ENCODE measurements around the gene BEST2. TPM values are rescaled to one million over a fixed set of nuclear protein-coding genes. Genes with fewer than 3 reads are reported as not detected.
A peak's percentile ranks its signal among the peaks of the same experiment; 100 is the strongest.

BEST2 gene
- total RNA-seq, 1 experiment from 2014 or later = 0.27 TPM

DNA sequence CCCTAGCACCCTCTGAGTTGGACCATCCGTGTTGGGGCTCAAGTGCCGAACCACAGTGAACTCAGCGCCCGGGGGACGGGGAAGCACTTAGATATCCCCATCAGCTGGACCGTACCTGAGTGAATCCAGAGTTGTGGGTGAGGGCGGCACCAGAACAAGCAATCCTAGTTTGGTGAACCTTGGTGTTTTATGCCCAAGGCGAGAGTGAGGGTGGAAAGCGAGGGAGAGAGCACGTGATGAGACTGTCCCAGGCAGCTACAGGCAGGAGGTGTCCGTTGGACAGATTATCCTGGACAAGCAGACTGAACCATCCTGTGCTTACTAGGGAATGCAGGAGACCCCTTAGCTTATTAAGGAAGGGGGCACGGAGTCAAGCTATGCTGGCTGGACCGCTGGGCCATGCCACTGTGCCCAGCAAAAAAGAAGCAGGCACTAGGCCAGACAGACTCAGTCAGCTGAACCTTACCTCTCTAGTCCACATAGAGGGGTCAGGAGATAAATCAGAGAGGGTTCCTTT is 13.7 kb upstream of the BEST2 start:
- Histone ChIP-seq H3K27me3 (replicated peaks; ENCODE audit: control insufficient read depth, insufficient read depth, low read length) (no peaks in the 10 kb centered on the region), H3K4me1 (peaks cover 15% of the 10 kb centered on the region), H3K36me3 (ENCODE audit: control insufficient read depth, insufficient read depth, low read length) (no peaks in the 10 kb centered on the region; the same call in 1 of the 2 replicates), H3K4me3 (ENCODE audit: low read depth, low read length) (peak overlapping the region; percentile 86), H3K9me3 (no peaks in the 10 kb centered on the region)
- Mint-ChIP-seq H3K27me3 (ENCODE audit: insufficient read depth, unreplicated experiment) (no peaks in the 10 kb centered on the region), H3K4me1 (ENCODE audit: low read depth, unreplicated experiment) (peaks cover 12% of the 10 kb centered on the region), H3K9me3 (ENCODE audit: unreplicated experiment) (no peaks in the 10 kb centered on the region), H3K27ac (ENCODE audit: unreplicated experiment) (peak overlapping the region; percentile 99), H3K36me3 (ENCODE audit: insufficient read depth, unreplicated experiment) (peaks cover 39% of the 10 kb centered on the region), H3K4me3 (ENCODE audit: unreplicated experiment) (peak overlapping the region; percentile 96)
- POLR2A ChIA-PET = interaction anchor here (1.2 kb wide), 1 partner anchor 51 kb away, joined by 3 read pairs; no protein-coding TSS in a partner anchor
- TF ChIP-seq, protein P1, sequence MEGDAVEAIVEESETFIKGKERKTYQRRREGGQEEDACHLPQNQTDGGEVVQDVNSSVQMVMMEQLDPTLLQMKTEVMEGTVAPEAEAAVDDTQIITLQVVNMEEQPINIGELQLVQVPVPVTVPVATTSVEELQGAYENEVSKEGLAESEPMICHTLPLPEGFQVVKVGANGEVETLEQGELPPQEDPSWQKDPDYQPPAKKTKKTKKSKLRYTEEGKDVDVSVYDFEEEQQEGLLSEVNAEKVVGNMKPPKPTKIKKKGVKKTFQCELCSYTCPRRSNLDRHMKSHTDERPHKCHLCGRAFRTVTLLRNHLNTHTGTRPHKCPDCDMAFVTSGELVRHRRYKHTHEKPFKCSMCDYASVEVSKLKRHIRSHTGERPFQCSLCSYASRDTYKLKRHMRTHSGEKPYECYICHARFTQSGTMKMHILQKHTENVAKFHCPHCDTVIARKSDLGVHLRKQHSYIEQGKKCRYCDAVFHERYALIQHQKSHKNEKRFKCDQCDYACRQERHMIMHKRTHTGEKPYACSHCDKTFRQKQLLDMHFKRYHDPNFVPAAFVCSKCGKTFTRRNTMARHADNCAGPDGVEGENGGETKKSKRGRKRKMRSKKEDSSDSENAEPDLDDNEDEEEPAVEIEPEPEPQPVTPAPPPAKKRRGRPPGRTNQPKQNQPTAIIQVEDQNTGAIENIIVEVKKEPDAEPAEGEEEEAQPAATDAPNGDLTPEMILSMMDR (IDR thresholded peaks at IDR 0.05; ENCODE audit: insufficient read depth in 1 of 2, low read depth in 1 of 2, low read length in 1 of 2, severe bottlenecking in 1 of 2, unreplicated experiment in 1 of 2) = no peak
- CTCF ChIA-PET = interaction anchor here (1.8 kb wide), 1 partner anchor 21 kb away, joined by 4 read pairs; no protein-coding TSS in a partner anchor
- intact Hi-C loops (cut with micrococcal nuclease; ENCODE audit: unreplicated experiment) = no loop called here
- BruUV-seq (replicated peaks) = no TSS peak
- DNase-seq = no peak

DNA sequence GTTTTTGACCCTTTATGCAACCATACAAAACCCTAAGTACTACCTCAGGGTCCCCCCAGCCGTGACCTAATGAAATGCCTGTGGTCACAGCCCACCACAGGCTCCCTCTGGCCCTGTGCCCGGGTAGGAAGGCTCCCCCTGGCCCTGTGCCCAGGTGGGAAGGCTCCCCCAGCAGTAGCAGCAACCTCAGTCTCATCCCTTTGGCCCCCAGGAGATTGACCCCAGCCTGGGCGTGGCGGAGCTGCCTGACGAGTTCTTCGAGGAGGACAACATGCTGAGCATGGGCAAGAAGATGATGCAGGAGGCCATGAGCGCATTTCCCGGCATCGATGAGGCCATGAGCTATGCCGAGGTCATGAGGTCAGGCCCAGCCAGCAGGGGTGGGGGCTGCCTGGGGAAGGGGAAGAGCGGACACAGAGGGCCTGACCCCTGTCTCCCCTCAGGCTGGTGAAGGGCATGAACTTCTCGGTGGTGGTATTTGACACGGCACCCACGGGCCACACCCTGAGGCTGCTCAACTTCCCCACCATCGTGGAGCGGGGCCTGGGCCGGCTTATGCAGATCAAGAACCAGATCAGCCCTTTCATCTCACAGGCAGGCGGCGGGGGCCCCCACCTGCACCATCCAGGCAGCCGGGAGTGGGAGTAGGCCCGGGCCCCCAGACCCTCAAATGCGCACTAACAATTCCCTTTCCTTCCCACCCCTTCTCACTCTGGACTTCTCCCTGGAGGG is 6.3 kb upstream of the BEST2 start:
- no peaks in the 10 kb centered on the region for H3K4me1 ChIP-seq
- H3K4me1 Mint-ChIP-seq (ENCODE audit: low read depth, unreplicated experiment) = peaks cover 5% of the 10 kb centered on the region
- no peak overlapping the region for H3K4me3 ChIP-seq (ENCODE audit: low read depth, low read length)
- no TSS peak for BruUV-seq (replicated peaks)
- peaks cover 4% of the 10 kb centered on the region for H3K27me3 Mint-ChIP-seq (ENCODE audit: insufficient read depth, unreplicated experiment)
- ChIA-PET POLR2A (no interaction called here), CTCF (no interaction called here)
- no peaks in the 10 kb centered on the region for H3K9me3 Mint-ChIP-seq (ENCODE audit: unreplicated experiment)
- H3K36me3 Mint-ChIP-seq (ENCODE audit: insufficient read depth, unreplicated experiment) = peaks cover 45% of the 10 kb centered on the region
- no peak overlapping the region for H3K4me3 Mint-ChIP-seq (ENCODE audit: unreplicated experiment)
- H3K9me3 ChIP-seq = no peaks in the 10 kb centered on the region
- H3K27ac Mint-ChIP-seq (ENCODE audit: unreplicated experiment) = peak overlapping the region; percentile 17
- intact Hi-C loops (cut with micrococcal nuclease; ENCODE audit: unreplicated experiment) = no loop called here
- TF ChIP-seq, protein P1 (IDR thresholded peaks at IDR 0.05; ENCODE audit: insufficient read depth in 1 of 2, low read depth in 1 of 2, low read length in 1 of 2, severe bottlenecking in 1 of 2, unreplicated experiment in 1 of 2) = no peak
- H3K36me3 ChIP-seq (ENCODE audit: control insufficient read depth, insufficient read depth, low read length) = peaks cover 2% of the 10 kb centered on the region
- DNase-seq = no peak
- H3K27me3 ChIP-seq (replicated peaks; ENCODE audit: control insufficient read depth, insufficient read depth, low read length) = no peaks in the 10 kb centered on the region

DNA sequence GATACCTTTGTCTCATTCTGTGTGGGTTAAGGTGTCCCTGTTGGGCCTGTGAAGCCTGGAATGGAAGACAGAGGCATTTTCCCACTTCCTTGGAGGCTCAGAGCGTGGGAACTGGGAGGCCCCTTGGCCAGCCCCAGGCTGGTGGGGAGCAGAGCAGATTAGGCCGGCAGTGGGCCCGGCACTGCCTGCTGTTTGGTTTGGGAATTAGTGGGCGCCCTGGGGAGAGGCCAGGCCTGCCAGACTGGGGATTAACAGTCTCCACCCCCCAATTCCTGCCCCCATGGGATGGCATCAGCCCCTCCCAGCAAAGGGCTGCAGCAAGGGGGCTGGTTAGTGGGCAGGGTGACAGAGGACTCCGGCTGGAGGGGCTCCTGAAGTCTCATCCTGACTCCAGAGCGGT is 3.1 kb upstream of the BEST2 start:
- Mint-ChIP-seq H3K36me3 (ENCODE audit: insufficient read depth, unreplicated experiment) (peaks cover 35% of the 10 kb centered on the region), H3K27ac (ENCODE audit: unreplicated experiment) (no peak overlapping the region), H3K9me3 (ENCODE audit: unreplicated experiment) (no peaks in the 10 kb centered on the region), H3K4me3 (ENCODE audit: unreplicated experiment) (no peak overlapping the region), H3K4me1 (ENCODE audit: low read depth, unreplicated experiment) (peaks cover 13% of the 10 kb centered on the region), H3K27me3 (ENCODE audit: insufficient read depth, unreplicated experiment) (peaks cover 18% of the 10 kb centered on the region)
- Histone ChIP-seq H3K9me3 (no peaks in the 10 kb centered on the region), H3K4me1 (peaks cover 5% of the 10 kb centered on the region; the same call in 1 of the 2 replicates), H3K27me3 (replicated peaks; ENCODE audit: control insufficient read depth, insufficient read depth, low read length) (no peaks in the 10 kb centered on the region; the same call in 1 of the 2 replicates), H3K4me3 (ENCODE audit: low read depth, low read length) (no peak overlapping the region), H3K36me3 (ENCODE audit: control insufficient read depth, insufficient read depth, low read length) (peaks cover 2% of the 10 kb centered on the region)
- intact Hi-C loops (cut with micrococcal nuclease; ENCODE audit: unreplicated experiment) = no loop called here
- TF ChIP-seq, protein P1 (IDR thresholded peaks at IDR 0.05; ENCODE audit: insufficient read depth in 1 of 2, low read depth in 1 of 2, low read length in 1 of 2, severe bottlenecking in 1 of 2, unreplicated experiment in 1 of 2) = no peak
- POLR2A ChIA-PET = no interaction called here
- no peak for DNase-seq
- no TSS peak for BruUV-seq (replicated peaks)
- CTCF ChIA-PET = no interaction called here

Measured in Caco-2 (cell line).